Measurements from ENCODE around the gene LRP6.
"Not testable (repeated sequence)": the region's sequence is repeated elsewhere in the genome, so short reads cannot be mapped to it uniquely, and the experiment has no call there.

The LRP6 gene

DNA sequence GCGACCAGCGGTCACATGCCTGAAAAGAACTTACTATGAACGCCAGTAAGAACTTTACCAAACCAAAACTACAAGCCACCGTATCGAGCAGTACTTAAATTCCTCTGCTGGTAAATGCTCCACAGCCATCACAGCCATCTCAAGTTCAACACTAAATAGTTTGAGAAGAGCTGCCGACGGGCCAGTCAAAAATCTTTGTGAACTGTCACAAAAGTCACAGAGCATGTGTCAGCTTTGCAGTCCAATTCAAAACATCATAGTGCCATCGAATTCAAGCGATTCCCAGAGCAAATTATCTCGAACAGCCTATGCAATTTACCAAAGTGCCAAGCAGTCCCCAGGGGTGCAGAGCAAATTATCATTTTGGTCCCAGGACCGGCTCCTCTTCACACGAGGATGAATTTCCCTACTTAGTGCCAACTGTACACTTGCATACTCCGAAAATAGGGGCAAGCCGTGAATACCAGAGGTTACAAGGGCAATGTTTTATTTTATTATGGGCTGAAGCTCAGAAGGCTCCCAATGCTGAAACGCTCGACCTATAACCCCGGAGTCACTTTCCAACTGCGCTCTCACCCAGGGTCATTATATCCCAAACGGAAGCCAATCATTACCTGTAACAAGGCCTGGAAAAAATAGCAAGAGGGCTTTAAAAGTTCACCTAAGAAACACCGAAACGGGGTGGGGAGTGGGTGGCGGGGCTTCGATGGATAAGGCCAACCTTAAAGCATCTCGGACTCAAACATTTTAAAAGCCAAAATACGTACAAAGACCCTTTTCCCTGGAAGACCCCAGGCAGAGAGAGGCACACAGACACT, 1.1 kb downstream of the LRP6 start:
- H3K79me2 ChIP-seq (ENCODE audit: control insufficient read depth, insufficient read depth, low read length, unreplicated experiment) = peaks cover 45% of the 10 kb centered on the region

DNA sequence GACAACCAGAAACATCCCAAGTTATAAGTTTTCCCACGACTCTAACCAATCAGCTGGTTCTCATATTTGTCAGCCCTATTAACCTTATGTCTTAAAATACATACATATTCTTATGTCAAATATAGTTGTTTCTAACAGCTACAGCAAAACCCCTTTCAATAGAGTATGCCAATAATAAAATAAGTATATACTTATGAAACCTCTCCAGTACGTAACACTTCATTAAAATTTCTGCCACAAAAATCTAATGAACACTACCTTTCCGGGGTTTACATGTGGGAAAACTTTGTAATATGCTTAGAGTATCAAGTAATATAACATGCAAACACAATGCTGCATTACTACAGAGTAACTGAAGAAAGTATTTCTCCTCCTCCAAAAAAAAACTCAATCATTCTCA, 1.8 kb downstream of the LRP6 start:
- H3K79me2 ChIP-seq (ENCODE audit: control insufficient read depth, insufficient read depth, low read length, unreplicated experiment) = peaks cover 50% of the 10 kb centered on the region
- peak overlapping the region; percentile 96 for H3K4me3 ChIP-seq (ENCODE audit: low read depth, low read length)

More for the DNA sequence above, 1.1 kb downstream of the LRP6 start:
- no peak overlapping the region for H3K27ac ChIP-seq (ENCODE audit: low read depth, low read length)
- peaks cover 15% of the 10 kb centered on the region for H3K4me1 ChIP-seq (ENCODE audit: control insufficient read depth, insufficient read depth, low read length, unreplicated experiment)
- H3K36me3 ChIP-seq (ENCODE audit: insufficient read depth, low read length) = no peaks in the 10 kb centered on the region
- peak overlapping the region; percentile 79 for H2AFZ ChIP-seq (ENCODE audit: low read length, unreplicated experiment)
- no peaks in the 10 kb centered on the region for H3K27me3 ChIP-seq (ENCODE audit: insufficient read depth, low read length)
- peak overlapping the region; percentile 96 for H3K4me3 ChIP-seq (ENCODE audit: low read depth, low read length)

GRCh38 chr12:12263909-12264308, 2.9 kb downstream of the LRP6 start:
- Histone ChIP-seq H3K36me3 (ENCODE audit: insufficient read depth, low read length) (no peaks in the 10 kb centered on the region), H2AFZ (ENCODE audit: low read length, unreplicated experiment) (no peak overlapping the region), H3K4me1 (ENCODE audit: control insufficient read depth, insufficient read depth, low read length, unreplicated experiment) (peaks cover 15% of the 10 kb centered on the region), H3K27me3 (ENCODE audit: insufficient read depth, low read length) (no peaks in the 10 kb centered on the region), H3K27ac (ENCODE audit: low read depth, low read length) (no peak overlapping the region), H3K4me3 (ENCODE audit: low read depth, low read length) (no peak overlapping the region), H3K79me2 (ENCODE audit: control insufficient read depth, insufficient read depth, low read length, unreplicated experiment) (peaks cover 60% of the 10 kb centered on the region)

More for the DNA sequence above, 1.8 kb downstream of the LRP6 start:
- H3K36me3 ChIP-seq (ENCODE audit: insufficient read depth, low read length) = no peaks in the 10 kb centered on the region
- H3K4me1 ChIP-seq (ENCODE audit: control insufficient read depth, insufficient read depth, low read length, unreplicated experiment) = peaks cover 15% of the 10 kb centered on the region
- H3K27ac ChIP-seq (ENCODE audit: low read depth, low read length) = no peak overlapping the region
- H3K27me3 ChIP-seq (ENCODE audit: insufficient read depth, low read length) = no peaks in the 10 kb centered on the region
- H2AFZ ChIP-seq (ENCODE audit: low read length, unreplicated experiment) = no peak overlapping the region

DNA sequence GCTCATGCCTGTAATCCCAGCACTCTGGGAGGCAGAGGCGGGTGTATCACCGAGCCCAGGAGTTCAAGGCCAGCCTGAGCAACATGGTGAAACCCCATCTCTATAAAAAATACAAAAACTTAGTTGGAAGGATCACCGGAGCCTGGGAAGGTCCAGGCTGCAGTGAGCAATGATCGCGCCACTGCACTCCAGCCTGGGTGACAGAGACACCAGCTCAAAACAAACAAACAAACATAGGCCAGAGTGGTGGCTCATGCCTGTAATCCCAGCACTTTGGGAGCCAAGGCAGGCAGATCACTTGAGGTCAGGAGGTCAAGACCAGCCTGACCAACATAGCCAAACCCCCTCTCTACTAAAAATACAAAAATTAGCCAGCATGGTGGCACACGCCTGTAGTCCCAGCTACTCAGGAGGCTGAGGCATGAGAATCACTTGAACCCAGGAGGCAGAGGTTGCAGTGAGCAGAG, 10.5 kb downstream of the LRP6 start:
- H3K4me3 ChIP-seq (ENCODE audit: low read depth, low read length); H3K27me3 ChIP-seq (ENCODE audit: insufficient read depth, low read length); H2AFZ ChIP-seq (ENCODE audit: low read length, unreplicated experiment); H3K27ac ChIP-seq (ENCODE audit: low read depth, low read length); H3K4me1 ChIP-seq (ENCODE audit: control insufficient read depth, insufficient read depth, low read length, unreplicated experiment); H3K36me3 ChIP-seq (ENCODE audit: insufficient read depth, low read length): not testable (repeated sequence)
- peaks cover 44% of the 10 kb centered on the region for H3K79me2 ChIP-seq (ENCODE audit: control insufficient read depth, insufficient read depth, low read length, unreplicated experiment)

DNA sequence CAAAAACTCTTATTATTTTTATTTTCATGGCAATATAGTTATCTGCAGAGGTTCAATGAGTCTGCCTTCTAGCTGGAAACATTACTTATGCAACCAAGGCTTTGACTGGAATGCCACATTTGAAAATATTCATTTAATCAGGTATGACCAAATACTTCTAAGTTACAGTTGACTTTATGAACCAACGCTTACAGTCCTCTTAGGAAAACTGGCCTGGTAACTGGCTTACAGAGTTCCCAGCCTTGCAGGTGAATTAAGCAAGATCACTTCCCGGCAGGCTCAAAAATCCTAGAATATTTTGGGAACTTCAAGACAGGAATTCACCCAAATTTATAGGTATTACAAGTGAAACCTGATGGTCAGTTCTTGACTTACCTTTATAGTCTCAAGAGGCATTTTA, 12.3 kb downstream of the LRP6 start:
- Histone ChIP-seq H3K36me3 (ENCODE audit: insufficient read depth, low read length) (no peaks in the 10 kb centered on the region), H3K27ac (ENCODE audit: low read depth, low read length) (no peak overlapping the region), H3K79me2 (ENCODE audit: control insufficient read depth, insufficient read depth, low read length, unreplicated experiment) (peaks cover 34% of the 10 kb centered on the region), H3K4me1 (ENCODE audit: control insufficient read depth, insufficient read depth, low read length, unreplicated experiment) (peaks cover 5% of the 10 kb centered on the region), H3K27me3 (ENCODE audit: insufficient read depth, low read length) (no peaks in the 10 kb centered on the region), H3K4me3 (ENCODE audit: low read depth, low read length) (no peak overlapping the region), H2AFZ (ENCODE audit: low read length, unreplicated experiment) (no peak overlapping the region)

DNA sequence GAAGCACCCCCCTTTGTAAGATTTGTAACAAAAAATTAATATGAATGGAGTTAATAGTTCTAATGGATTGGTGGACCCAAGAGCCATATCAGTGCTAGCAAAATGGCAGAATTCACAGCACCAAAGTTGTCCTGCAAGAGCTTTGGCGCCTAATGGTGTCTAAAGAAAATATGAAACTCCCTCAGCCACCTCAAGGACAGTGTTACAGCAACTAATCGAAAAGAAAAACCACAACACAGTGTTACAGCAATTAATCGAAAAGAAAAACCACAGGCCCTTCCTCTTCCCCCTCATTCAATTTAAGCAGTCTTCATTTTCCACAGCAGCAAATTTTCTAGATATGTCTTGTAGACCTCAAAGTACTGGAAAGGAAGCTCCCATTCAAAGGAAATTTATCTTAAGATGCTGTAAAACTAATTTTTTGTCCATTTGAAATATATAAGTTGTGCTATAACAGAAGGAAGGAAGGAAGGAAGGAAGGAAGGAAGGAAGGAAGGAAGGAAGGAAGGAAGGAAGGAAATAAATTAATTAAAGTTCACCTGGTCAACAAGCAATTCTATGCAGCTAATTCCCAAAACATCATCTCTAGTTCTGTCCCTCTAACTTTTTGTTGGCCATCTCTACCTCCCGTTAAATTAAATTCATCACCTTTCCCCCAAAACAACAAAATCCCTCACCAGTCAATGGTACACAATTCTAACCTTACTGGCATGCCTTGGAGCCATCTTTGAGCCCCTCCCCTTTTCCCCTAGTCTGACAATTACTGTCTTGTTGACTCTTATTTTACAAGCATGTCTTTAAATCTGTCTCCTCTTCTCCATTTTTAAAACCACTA, 17.4 kb downstream of the LRP6 start:
- peaks cover 16% of the 10 kb centered on the region for H3K79me2 ChIP-seq (ENCODE audit: control insufficient read depth, insufficient read depth, low read length, unreplicated experiment)
- no peak overlapping the region for H2AFZ ChIP-seq (ENCODE audit: low read length, unreplicated experiment)
- H3K27ac ChIP-seq (ENCODE audit: low read depth, low read length) = no peak overlapping the region
- no peaks in the 10 kb centered on the region for H3K4me1 ChIP-seq (ENCODE audit: control insufficient read depth, insufficient read depth, low read length, unreplicated experiment)
- H3K4me3 ChIP-seq (ENCODE audit: low read depth, low read length) = no peak overlapping the region
- H3K36me3 ChIP-seq (ENCODE audit: insufficient read depth, low read length) = no peaks in the 10 kb centered on the region
- no peaks in the 10 kb centered on the region for H3K27me3 ChIP-seq (ENCODE audit: insufficient read depth, low read length)

GRCh38 chr12:12247584-12247983, 19.3 kb downstream of the LRP6 start:
- Histone ChIP-seq H2AFZ (ENCODE audit: low read length, unreplicated experiment) (no peak overlapping the region), H3K79me2 (ENCODE audit: control insufficient read depth, insufficient read depth, low read length, unreplicated experiment) (peaks cover 19% of the 10 kb centered on the region), H3K36me3 (ENCODE audit: insufficient read depth, low read length) (no peaks in the 10 kb centered on the region), H3K27me3 (ENCODE audit: insufficient read depth, low read length) (no peaks in the 10 kb centered on the region), H3K4me1 (ENCODE audit: control insufficient read depth, insufficient read depth, low read length, unreplicated experiment) (no peaks in the 10 kb centered on the region), H3K4me3 (ENCODE audit: low read depth, low read length) (no peak overlapping the region), H3K27ac (ENCODE audit: low read depth, low read length) (no peak overlapping the region)

DNA sequence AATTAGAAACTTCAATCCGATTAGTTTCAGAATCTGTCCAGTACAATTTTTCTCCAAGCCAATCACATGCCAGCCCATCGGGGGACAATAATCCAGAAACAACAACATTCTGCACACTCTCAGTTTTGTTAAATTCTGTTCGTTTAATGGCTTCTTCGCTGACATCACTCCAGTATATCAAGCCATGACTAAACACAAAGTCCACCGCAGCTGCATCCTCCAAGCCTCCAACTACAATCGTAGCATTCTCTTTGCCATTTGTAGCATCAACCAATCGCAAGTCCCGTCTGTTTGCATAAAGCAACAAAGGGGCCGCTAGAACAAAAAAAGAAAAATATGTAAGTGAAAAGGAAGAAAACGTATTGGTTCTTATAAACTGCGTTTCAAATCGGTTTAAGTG, 22.5 kb downstream of the LRP6 start:
- Histone ChIP-seq H3K27ac (ENCODE audit: low read depth, low read length) (no peak overlapping the region), H3K4me3 (ENCODE audit: low read depth, low read length) (no peak overlapping the region), H3K4me1 (ENCODE audit: control insufficient read depth, insufficient read depth, low read length, unreplicated experiment) (no peaks in the 10 kb centered on the region), H2AFZ (ENCODE audit: low read length, unreplicated experiment) (no peak overlapping the region), H3K79me2 (ENCODE audit: control insufficient read depth, insufficient read depth, low read length, unreplicated experiment) (peaks cover 28% of the 10 kb centered on the region), H3K36me3 (ENCODE audit: insufficient read depth, low read length) (no peaks in the 10 kb centered on the region), H3K27me3 (ENCODE audit: insufficient read depth, low read length) (no peaks in the 10 kb centered on the region)

DNA sequence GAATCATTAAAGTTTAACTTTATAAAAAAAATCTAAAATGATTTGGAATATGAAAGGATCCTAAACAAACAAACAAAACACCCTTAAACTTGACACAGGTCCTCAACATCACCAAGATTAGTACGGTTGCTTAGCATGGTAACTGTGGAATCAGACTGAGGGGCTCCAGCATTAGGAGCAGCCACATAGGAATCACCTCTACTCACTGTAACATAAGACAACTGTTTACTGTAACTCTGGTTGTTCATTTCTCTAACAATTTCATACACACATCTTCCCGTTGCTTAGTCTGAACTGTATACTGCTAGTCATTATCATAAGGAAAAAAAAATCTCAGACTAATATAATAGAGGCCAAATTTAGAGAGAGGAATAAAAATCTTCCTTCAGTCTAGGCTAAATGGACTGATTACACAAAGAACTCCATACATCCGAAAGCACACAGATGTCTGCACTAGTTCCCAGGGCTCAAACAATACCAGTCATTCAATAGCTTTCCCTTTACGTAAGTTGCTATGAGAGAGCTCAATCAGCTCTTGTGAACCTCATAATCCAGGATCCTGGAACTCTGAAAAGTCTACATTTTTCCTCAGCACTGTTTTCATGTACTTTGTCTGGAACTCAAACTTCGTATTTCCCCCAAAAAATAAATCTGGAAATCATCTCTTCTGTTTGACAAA, 26.0 kb downstream of the LRP6 start:
- no peak overlapping the region for H3K27ac ChIP-seq (ENCODE audit: low read depth, low read length)
- H3K27me3 ChIP-seq (ENCODE audit: insufficient read depth, low read length) = no peaks in the 10 kb centered on the region
- H3K36me3 ChIP-seq (ENCODE audit: insufficient read depth, low read length) = no peaks in the 10 kb centered on the region
- no peak overlapping the region for H3K4me3 ChIP-seq (ENCODE audit: low read depth, low read length)
- H3K4me1 ChIP-seq (ENCODE audit: control insufficient read depth, insufficient read depth, low read length, unreplicated experiment) = no peaks in the 10 kb centered on the region
- H3K79me2 ChIP-seq (ENCODE audit: control insufficient read depth, insufficient read depth, low read length, unreplicated experiment) = peaks cover 41% of the 10 kb centered on the region
- H2AFZ ChIP-seq (ENCODE audit: low read length, unreplicated experiment) = no peak overlapping the region

GRCh38 chr12:12239127-12239526, 27.7 kb downstream of the LRP6 start:
- no peak overlapping the region for H3K27ac ChIP-seq (ENCODE audit: low read depth, low read length)
- H3K4me3 ChIP-seq (ENCODE audit: low read depth, low read length) = no peak overlapping the region
- no peaks in the 10 kb centered on the region for H3K4me1 ChIP-seq (ENCODE audit: control insufficient read depth, insufficient read depth, low read length, unreplicated experiment)
- H2AFZ ChIP-seq (ENCODE audit: low read length, unreplicated experiment) = no peak overlapping the region
- H3K79me2 ChIP-seq (ENCODE audit: control insufficient read depth, insufficient read depth, low read length, unreplicated experiment) = peaks cover 35% of the 10 kb centered on the region
- H3K36me3 ChIP-seq (ENCODE audit: insufficient read depth, low read length) = no peaks in the 10 kb centered on the region
- no peaks in the 10 kb centered on the region for H3K27me3 ChIP-seq (ENCODE audit: insufficient read depth, low read length)

Measured in ACC112 (cell line).